NCI-H748 (cell line): ENCODE results near the gene MRAP2.

ENCODE experiments used
- DNase-seq: peaks from one replicate; lab custom pipeline; 2025; ENCODE audit not compliant: unreplicated experiment; lab: John Stamatoyannopoulos, UW

MRAP2 gene, protein sequence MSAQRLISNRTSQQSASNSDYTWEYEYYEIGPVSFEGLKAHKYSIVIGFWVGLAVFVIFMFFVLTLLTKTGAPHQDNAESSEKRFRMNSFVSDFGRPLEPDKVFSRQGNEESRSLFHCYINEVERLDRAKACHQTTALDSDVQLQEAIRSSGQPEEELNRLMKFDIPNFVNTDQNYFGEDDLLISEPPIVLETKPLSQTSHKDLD

DNA sequence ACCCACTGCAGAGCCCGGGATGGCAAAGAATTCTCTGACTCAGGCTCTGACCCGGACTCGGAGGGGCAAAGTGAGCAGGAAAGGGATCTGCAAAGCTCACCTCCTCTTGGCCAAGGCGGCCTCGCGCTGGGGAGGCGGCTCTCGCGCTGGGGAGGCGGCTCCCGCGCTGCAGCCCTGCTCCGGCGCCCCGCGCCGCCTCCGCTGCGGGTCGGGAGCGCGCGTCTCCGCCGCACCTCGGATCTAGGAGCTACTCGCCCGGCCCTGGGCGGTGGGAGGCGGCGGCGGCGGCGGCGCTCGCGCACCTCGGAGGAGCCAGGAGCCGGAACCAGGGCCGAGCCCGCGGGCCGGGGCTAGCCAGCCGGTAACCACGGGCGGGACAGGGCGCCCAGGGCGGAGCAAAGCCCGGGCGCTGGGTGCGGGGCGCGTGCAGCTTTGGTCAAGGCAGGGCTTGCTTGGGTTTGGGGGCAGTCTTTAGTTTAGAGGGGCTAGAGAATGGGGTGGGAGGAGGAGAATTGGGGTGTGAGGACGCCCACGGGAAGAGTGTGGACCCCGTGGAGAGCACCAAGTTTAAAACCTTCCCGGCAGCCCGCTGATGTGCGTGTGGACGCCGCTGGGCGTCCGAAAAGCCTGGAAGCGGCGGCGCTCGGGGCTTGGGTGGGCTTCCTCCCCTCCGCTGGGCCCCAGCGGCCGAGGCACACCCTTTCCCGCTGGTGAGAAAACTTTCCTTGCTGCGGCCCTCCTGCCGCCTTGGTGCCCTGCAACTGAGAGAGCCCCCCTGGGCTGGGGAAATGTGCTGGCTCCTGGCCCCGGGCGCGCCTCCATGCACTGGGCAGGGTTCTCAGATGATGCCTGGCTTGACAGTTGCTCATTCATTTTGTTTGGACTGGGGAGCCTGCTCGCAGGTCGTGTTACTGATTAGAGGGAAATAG is at the start of gene MRAP2:
Gene MRAP2 (plus strand): TSS at position 250 of the 929 bp plus-strand sequence. CDS start 21,547 bp downstream, outside the sequence.
- peak; percentile 61 for DNase-seq

DNA sequence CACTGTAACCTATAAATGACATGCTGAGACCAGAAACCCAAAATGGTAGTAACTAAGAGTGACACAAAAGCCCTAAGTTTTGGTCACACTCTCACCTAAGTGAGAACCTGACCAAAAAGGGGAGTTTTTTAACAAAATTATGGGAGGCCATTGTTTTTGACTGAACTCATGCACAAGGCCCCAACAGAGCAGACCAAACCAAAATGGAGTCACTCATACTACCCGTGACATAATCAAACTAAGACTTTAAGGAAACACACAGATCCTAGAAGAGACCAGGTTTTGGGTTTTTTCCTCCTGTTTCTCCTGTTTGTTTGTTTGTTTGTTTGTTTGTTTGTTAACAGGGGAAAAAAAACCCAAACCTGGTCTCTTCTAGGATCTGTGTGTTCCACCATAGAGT is 49.2 kb upstream of the MRAP2 start:
- DNase-seq: no peak

DNA sequence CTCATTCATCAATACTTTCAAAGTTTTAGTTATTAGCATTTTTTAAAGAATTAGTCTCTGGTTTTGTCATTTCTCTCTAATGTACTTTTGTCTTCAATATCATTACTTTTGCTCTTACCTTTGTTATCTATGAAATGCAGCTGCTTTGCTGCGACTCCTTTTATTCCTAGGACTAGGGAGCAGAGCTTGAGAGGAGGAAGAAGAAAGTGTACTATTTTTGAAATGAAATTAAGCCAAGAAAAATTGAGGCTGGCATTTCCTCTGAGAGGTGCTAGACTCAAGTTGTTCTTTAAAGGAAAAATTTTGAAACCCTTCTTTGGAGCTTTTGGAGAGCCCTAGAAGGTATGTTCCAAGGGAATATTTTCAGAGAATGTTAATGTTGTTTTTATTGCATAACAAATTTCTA is 48.3 kb upstream of the MRAP2 start:
- DNase-seq: no peak

DNA sequence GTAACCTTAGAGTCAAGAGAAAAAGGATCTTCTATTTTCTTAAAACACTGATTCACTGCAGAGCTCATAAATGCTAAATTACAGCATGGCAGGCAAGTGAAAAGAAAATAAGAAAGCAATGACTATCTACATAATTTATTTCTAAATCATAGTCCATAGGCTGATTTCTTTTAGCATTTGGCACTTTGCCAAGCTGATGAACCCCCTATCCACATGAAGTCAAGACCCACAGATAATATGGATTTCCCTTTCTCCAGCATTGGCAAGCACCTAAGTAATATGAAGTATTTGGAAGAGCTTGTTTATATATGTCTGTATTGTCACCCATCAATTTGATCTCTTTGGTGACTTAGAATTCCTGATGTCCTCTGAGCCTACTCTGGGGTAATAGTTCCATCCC is 47.9 kb upstream of the MRAP2 start:
- no peak for DNase-seq

DNA sequence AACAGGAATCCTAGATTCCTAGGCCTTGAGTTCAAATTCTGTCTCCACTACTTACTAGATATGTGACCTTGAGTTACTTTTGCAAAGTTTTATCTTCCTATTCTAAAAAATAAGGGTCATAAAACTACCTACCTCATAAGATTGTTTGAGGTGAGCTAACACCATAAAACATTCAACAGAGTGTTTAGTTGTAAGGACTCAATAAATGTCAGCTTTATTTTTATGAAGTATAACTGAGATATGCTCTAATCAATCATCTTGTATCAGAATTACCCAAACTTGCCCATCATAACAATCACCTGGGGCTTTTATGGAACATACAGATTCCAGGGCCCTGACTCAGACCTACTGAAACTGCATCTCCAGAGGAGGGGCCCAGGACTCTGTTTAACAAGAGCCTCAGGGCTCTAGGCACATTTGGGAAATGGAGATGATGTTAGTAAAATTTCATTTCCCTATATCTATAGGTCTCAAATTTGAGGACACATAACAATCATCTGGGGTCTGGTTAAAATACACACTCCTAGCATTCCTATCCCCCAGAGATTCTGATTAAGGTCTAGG is 35.5 kb upstream of the MRAP2 start:
- no peak for DNase-seq

DNA sequence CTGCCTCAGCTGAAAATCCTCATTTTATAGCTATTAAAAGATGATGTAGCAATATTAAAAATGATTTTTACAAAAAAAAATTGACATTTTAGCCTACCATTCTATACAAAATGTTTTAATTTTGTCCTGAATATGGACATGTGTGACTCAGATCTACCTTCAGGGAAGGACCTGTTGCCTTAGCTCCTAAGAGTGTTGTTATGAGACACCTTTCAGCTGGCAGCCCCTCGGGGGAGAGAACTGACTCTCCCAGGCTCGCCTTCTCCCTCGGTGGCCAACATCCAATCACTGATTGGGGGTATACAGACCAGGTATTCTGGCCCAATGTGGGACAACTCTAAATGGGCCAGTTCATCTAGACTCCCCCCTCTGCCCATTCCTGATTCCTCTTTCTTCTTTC is 32.5 kb upstream of the MRAP2 start:
- DNase-seq: no peak

DNA sequence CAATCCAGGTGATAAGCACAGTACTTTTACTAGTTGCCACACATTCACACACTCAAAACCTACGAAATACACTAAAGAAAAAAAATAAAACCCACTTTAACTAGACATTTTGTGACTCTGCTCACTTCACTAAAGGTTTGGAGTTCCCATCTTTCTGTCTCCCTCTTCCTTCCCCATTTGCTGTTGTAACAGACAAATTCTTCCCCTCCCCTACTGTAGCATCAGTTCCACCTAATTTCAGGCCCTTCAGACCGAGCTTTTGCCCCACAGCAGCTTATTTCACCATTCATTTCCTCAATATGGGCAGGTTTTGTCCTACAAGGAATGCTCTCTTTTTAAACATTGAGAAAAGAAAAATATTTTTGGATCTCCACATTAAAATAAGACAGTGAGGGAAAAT is 31.3 kb upstream of the MRAP2 start:
- DNase-seq: no peak

DNA sequence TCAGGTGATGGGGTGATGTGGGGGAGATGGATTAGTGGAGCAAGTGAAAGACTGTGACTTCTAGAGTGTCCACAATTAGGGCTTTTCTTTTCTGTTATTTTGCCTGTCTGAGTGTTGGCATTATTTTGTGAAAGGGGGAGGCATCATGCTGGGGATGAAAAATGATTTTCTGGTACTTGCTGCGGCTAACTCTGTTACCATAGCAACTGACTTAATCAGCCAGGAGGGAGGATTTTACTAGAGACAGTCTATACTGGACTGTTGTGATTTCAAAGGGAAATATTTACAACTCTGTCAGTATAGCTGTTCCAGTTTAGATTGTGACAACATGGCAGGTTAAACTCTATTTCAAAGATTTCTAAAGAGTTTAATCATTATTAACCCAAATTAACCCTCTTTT is 30.4 kb upstream of the MRAP2 start:
- peak; percentile 49 for DNase-seq

DNA sequence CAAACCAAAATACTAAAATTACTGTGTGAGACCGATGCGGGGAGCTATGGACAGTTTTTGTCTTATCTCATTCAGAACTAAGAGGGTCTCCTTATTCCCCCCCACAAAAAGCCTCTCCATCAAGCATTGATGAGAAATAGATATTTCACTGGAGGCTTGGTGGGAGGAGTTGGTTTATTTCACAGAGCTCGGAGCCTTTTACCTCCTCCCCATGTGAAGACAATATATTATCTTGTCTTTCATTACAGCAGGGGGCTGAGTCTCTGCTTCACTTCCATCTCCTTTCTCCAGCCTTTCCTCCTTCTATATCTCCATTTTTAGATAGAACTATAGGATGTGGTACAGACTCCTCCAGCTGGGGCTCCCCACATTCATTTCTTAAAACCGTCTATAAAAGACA is 29.9 kb upstream of the MRAP2 start:
- DNase-seq: no peak

DNA sequence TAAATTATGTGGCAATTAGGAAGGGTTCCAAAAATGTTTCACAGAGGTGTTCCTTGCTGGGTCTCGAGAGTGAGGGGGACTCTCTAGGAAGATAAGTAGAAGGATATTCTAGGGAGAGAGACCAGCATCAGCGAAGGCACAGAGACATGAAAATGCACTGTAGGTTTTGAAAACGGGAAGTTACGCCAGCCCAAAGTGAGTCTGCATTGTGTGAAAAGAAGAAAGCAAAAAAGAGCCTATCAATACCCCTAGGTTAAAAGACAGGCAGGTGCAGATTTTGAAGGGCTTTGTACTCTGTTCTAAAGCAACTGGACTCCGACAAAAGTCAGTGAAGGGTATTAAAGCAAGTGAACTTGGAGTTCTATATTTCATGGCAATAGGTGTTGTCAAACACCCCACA is 25.7 kb upstream of the MRAP2 start:
- DNase-seq: no peak

DNA sequence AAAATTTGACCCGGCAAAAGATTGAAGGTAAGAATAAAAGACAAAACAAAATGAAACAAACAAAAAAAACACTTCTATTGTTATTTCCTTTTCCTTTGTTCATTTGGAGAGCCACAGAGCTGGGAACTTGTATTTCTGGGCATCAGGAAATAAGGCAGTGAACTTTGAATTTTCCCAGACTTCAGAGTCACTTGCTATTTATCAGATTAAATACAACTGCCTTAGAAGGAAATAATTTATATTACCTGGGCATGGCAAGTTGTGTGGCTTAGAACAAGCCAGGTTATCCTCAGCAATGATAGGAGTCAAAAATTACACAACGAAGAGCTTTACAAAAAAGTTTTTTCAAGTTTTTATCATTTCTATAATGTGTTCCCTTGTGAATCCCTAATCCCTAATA is 20.2 kb upstream of the MRAP2 start:
- no peak for DNase-seq

DNA sequence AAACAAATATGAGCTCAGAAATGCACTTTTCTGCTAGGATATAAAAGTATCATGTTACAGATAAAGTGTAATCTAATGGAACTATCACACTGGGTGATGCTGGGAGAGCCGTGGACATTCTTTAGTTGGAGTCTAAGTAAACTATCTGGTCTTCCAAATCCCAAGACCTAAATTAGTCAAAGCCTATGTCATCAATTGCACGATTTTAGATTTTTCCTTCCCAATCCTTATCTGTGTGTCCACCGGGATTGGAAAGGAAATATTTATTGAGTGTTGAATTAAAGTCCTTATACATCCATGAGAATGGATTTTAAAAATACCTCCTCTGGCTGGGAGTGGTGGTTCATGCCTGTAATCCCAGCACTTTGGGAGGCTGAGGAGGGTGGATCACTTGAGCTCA is 19.6 kb upstream of the MRAP2 start:
- DNase-seq: peak; percentile 14

DNA sequence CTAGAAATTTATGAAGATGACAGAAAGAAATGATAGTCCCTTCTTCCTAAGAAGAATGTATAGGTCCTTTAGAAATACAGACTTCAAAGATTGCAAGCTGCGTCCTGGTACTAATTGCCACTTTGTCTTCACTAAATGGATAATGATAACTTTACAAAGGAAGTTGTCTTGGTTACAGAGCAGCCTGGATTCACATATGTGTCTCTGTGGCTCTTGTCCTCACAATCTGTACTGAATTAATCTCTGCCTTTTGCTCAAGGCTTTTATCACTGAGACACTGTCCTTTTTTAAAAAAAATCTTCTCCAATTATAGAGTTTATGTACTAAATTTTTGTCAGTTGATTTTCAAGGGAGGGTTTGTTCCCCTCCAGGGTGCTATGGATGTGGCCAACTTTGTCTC is 17.5 kb upstream of the MRAP2 start:
- DNase-seq: peak; percentile 12

DNA sequence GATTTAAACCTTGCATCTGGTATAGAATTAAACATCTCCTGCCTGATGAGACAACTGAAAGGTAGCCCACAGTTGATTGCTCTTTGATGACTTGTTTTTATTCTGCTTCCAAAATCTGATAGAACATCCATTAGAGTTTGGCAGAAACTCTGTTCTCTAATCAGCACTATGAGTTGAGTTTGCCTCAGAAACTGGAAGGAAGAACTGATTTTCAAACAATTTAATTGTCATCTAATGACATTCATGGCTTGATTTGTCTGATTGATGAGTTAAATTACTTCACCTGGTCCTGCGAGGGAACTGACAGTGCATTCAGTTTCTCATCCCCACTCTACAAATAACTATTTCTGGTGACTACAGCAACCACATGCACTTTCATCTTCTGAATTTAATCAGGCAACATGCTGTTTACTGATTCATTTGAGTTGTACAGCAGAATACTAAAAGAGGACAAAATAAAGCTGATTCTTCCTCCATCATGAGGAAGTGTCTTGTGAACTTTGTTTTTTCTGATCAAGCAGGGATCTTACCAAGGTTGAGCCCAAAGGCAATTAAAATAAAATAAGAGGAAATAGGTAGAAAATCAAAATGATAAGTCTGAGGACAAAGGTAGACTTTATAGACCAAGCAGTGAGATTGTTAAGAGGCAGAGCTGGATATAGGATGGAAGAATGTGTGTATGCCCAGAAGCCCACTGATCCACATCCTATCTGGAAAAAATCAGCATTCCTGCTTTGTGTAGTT is 15.7 kb upstream of the MRAP2 start:
- no peak for DNase-seq

DNA sequence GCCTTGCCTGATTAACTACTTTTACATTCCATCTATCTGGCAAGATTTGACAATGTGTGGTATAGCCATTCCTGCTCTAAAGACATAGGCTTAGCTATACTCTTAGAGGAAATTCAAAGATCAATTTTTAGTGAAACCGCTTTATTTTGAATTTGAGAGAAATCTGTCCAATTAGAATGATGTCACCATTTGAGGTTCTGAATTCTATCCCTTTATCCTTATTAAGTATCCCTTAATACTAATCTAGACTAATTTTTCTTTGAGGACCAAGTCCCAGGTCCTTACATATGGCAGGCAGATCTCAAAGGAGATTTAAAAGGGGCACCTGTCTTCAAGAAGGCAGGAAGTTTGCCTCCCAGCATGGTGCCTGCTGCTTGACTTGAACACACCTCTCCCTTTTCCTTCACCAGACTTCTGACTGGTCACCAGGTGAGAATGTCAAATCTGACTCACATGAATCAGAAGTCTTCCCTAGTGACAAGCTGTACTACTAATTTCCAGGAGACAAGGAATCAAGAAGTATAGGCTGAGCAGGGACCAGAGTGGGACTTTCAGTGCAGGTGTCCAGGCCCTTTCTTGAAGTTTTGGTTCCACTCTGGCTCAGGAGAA is 15.0 kb upstream of the MRAP2 start:
- no peak for DNase-seq

DNA sequence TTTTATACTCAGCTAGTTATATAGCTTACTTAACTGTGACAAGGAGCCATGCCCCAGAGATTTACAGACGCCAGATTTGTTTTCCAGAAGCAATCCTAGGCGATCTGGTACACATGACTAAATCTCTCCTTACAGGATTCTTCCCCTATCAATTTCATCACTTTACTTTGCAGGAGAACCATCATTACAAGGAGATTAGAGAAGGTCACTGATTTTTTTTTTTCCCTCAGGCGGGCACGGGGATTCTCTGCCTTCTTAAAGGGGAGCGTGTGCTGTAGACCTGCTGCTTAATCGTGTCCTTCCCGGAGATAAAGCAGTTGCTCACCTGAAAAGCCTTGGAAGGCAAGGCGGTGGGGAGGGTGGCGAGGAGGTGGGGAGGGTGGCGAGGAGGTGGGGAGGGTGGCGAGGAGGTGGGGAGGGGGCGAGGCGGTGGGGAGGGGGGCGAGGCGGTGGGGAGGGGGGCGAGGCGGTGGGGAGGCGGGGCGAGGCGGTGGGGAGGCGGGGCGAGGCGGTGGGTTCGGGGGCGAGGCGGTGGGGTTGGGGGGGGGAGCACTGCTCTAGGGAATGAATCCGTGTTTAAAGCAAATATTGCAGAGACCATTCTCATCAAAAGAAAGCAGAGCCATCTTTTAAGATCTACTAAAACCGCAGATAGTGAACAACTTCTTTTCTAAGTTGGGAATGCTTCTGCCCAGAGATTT is 14.3 kb upstream of the MRAP2 start:
- no peak for DNase-seq

DNA sequence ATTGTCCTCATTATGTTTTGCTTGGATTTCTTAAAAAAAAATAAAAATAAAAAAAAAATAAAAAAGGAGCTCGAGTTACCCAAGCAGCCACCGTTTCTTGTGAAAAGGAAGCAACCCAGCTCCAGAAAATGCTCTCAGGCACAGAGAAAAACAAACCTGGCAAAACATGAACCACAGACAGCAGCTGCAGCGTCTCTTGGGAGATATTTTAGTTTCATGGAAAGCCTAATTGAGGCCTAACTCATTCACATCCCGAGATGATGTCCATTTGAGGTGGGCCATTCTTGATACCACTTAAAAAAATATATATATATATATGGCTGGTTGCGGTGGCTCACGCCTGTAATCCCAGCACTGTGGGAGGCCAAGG is 13.7 kb upstream of the MRAP2 start:
- DNase-seq: no peak

DNA sequence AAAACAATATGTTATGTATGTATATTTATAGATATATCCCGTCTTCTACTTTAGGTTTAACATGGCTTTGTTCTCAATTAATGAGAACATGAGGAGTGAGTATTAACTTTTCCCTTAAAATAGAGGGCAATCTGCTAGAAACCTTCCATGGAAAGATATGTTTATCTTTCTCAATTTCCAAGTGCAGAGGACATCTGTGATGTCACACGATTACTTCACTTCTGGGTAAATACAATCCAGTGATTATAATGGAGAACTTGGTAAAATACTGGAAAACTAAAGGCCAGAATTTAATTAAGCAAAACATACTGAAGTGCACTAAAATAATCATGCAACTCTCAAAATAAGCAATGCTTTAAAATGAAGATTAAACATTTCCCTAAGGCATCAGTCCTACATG is 11.9 kb upstream of the MRAP2 start:
- DNase-seq: no peak

DNA sequence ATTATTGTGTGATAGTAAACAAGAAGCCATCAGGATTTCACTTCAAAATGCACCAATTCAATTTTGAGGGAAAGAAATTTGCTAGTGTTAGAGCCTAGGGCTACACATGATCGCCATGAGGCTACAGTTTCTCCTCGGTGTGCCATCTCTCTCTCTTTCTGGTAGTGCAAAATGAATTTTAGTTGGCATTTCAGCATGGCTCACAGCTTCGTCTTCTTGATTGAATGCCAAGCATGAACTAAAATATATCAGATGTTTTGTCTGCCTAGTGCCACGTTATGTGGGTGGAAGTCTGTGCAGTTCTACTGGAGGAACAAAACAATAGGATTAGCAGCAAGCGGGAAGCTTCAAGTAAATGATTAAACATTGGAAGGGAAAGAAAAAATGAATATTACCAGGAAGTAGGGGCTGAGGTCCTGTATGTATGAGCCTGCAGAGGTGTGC is 6.8 kb upstream of the MRAP2 start:
- DNase-seq: no peak

DNA sequence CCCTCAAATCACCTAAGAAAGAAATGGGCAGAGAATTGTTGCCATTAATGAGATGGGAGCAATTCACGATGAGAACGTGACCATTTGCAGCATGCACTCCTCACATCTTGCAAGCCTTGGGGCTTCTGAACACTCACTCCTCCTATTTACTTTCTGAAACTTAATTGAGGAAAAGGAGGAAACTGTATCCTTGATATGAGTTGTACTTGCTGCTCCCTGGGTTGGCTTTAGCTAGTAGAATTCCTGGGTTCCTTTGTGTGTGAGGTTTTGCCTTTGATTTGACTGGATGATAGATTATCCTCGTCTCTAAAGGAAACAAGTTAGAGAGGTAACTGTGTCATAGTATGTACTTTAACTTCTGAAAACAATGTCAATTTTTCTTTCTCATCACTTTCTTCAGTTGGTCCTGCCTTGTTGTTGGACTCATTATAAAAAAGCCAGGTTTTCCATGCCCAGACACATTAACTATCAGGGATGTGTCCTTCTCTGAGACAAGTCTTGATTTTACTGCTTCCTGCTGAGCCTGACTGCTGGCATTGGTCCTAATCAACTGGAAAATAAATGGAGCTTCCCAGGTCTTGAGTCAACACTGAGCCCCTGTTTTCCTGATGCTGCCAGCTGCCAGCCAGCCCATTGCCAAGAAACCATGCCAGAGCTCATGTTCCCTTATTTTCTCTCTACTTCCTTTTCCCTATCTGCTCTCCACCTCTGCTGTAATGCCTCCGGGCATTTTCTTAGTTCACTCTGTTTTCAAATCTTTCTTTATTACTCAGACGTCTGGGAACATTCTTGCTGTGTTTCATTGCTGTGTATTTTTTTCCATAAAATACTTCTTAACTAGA is 6.0 kb upstream of the MRAP2 start:
- peak; percentile 92 for DNase-seq
